Anterior cingulate cortex (tissue), 58 donors: ENCODE measurements around the gene HAX1.
A peak's percentile ranks its signal among the peaks of the same experiment; 100 is the strongest.
"Not testable (repeated sequence)": the region's sequence is repeated elsewhere in the genome, so short reads cannot be mapped to it uniquely, and the experiment has no call there.

Experiments
- DNase-seq, 58 donors: peaks; one replicate each; lab custom pipeline; 2025; lab: John Stamatoyannopoulos, UW

Gene HAX1

DNA sequence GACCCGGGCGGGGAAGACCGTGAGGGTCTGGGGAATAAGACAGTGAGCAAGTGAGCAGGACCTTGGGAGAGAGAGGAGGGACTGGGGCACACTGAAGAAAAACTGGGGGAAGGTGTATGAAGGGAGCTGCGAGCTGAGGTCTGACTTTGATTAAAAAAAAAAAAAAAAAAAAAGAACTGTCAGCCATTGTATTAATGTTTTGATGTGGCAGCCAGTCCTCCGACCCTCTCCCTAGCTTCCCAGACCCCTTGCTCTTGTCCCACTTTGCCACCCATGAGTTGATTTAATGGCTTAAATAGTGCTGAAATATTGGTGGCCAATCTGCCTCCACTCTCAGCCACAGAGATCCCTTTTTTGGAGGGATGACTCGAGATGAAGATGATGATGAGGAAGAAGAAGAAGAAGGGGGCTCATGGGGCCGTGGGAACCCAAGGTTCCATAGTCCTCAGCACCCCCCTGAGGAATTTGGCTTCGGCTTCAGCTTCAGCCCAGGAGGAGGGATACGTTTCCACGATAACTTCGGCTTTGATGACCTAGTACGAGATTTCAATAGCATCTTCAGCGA lies 652 bp downstream of the HAX1 start:
- DNase-seq: no peak

DNA sequence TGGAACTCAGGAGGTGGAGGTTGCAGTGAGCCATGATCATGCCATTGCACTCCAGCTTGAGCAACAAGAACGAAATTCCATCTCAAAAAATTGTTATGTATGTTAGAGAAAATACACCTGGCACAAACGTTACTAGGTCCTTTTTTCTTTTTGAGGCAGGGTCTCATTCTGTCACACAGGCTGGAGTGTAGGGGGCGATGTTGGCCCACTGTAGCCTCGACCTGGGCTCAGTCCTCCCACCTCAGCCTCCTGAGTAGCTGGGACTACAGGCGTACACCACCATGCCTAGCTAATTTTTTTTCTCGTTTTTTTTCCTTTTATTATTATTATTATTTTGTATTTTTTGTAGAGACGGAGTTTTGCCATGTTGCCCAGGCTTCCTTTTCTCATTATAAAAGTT lies 4.4 kb downstream of the HAX1 start:
- no peak for DNase-seq

DNA sequence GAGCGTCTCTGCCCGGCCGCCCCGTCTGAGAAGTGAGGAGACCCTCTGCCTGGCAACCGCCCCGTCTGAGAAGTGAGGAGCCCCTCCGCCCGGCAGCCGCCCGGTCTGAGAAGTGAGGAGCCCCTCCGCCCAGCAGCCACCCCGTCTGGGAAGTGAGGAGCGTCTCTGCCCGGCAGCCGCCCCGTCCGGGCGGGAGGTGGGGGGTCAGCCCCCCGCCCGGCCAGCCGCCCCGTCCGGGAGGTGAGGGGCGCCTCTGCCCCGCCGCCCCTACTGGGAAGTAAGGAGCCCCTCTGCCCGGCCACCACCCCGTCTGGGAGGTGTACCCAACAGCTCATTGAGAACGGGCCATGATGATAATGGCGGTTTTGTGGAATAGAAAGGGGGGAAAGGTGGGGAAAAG lies 15.2 kb downstream of the HAX1 start:
- DNase-seq: not testable (repeated sequence)

DNA sequence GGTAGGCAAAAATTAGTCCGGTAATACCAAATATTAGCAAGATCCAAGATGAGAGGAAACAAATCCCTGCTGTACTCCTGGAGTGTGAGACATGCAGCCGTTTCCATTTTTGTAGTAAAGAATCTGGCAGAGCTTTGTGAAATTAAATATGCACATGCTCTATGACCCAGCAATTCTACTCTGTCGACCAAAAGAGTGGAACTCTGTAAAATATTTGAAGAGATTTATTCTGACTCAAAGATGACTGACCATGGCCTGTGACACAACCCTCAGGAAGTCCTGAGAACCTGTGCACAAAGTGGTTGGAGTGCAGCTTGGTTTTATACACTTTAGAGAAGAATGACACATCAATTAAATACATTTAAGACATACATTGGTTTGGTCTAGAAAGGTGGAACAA lies 16.2 kb downstream of the HAX1 start:
- DNase-seq: no peak

DNA sequence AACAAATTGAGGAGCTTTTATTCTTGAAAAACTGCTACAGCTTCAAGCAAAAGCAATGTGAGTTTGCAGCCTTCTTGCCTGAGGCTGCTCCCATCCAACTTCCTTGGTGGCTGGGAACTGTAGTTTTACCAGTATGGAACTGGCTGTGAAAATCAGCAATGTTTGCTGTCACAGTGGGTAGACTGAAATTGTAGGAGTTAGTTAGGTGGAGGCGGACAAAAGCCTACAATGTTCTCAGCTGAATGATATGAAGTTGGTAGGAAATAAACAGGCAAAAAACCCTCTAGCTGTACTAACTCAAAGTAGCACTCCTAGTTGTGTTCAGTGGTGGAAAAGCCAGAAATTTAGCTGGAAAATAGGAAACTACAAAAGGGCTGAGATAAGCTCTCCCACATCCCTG lies 18.5 kb downstream of the HAX1 start:
- peak in 4 of 58 donors; percentile 2 to 54 (median 10) for DNase-seq

DNA sequence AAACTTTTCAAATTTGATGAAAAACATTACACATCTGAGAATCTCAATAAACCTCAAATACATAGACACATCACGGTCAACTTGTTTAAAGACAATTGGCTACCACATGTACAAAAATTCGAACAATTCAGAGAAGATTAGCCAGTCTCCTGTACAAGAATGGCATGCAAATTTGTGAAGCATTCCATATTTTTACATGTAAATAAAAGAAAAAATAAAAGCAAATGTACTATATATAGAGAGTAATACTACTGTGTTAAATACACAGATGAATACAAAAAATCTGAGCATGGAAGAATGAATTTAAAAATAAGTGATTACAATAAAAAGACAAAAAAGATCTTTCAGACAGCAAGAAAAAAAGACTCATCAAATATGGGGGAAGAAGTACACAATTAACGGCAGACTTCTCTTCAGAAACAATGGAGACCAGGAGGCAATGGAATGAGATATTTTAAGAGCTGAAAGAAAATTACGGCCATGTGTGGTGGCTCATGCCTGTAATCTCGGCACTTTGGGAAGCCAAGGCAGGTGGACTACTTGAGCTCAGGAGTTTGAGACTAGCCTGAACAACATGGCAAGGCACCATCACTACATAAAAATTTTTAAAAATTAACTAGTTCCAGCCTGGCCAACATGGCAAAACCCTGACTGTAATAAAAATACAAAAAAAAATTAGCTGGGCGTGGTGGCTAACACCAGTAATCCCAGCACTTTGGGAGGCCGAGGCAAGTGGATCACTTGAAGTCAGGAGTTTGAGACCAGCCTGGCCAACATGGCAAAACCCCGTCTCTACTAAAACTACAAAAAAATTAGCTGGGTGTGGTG lies 23.2 kb downstream of the HAX1 start:
- no peak for DNase-seq

DNA sequence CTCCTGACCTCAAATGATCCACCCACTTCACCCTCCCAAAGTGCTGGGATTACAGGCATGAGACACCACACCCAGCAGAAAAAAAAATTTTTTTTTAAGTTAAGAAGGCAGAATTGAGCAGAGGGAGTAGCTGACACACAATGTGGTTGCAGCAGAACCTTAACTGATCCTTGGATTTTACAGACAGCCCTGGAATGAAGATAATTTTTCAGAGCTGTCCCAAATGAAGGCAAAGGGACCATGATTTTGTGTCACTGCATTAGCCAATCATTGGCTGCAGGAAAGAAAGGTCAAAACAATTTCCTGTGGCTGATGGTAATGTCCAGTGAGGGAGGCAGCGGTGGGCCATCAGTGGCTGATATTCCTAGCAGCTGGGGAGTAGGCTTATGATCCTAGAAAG lies 29.2 kb downstream of the HAX1 start:
- DNase-seq: no peak

DNA sequence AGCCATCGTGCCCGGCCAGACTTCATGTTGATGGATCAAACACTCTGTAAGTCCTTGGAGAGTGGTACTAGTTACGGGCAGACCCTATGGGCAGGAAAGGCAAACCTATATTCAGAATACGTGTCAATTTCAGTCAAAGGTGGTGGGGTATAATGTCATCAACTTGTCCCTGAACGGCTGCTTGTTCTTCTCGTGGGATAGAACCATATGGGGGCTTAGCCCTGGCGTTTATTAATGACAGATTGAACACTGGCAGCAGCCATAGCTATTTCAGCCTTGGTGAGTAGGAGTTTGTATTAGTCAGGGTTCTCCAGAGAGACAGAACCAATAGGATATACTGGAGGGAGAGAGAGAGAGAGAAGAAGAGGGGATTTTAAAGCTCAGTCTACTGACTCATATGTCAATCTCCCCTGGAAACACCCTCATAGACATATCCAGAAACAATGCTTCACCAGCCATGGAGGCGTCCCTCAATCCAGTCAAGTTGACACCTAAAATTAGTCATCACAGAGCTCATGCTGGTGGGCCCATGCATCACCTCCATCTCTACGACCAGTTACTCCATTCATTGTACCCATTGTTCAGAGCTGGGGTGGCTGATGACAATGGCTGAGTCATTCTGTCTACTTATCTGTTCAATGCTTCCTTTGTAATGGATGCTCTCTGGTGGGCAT lies 32.4 kb downstream of the HAX1 start:
- DNase-seq: peak in 2 of 58 donors; percentile 23 to 31

DNA sequence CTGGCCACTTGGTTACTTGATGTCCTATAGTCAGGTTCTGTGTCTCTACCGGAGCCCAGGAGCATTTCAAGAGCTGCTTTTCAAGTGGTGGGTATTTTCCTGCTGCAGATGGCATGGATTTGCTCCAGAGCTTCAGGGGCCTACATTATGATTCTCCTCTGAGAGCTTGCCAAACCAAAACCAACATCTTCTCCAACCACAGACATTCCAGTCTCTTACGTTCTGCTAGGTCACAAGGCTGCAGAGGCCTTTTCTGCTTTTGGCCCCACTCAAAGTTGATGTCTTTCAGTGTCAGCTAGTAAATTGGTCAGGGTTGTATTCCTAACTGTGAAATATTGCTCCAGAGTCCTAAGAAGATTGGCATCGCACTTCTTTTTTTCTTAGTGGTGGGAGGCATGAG lies 33.7 kb downstream of the HAX1 start:
- DNase-seq: no peak

DNA sequence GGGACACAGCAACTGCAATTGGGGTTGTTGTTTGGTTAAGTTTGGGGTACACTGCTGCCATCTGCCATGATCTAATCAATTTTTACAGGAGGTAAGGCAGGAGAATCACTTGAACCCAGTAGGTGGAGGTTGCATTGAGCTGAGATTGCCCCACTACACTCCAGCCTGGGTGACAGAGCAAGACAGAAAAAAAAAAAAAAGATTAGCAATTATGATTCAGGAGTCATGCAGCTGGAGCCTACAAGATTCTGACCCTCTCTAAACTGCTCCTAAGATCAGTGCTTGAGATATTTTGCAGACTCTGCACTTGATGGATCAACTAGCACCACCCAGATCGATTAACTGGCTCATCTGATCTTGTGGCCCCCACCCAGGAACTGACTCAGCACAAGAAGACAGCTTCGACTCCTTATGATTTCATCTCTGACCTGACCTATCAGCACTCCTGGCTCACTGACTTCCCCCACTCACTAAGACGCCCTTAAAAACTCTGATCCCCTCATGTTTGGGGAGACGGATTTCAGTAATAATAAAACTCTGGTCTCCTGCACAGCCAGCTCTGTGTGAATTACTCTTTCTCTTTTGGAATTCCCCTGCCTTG lies 35.3 kb downstream of the HAX1 start:
- DNase-seq: not testable (repeated sequence)

DNA sequence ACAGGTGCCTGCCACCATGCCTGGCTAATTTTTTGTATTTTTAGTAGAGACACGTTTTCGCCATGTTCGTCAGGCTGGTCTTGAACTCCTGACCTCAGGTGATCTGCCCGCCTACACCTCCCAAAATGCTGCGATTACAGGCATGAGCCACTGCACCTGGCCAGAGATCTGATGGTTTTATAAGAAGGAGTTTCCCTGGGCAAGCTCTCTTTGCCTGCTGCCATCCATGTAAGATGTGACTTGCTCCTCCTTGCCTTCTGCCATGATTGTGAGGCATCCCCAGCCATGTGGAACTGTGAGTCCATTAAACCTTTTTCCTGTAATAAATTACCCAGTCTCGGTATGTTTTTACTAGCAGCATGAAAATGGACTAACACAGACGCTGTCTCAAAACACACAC lies 36.7 kb downstream of the HAX1 start:
- DNase-seq: not testable (repeated sequence)

DNA sequence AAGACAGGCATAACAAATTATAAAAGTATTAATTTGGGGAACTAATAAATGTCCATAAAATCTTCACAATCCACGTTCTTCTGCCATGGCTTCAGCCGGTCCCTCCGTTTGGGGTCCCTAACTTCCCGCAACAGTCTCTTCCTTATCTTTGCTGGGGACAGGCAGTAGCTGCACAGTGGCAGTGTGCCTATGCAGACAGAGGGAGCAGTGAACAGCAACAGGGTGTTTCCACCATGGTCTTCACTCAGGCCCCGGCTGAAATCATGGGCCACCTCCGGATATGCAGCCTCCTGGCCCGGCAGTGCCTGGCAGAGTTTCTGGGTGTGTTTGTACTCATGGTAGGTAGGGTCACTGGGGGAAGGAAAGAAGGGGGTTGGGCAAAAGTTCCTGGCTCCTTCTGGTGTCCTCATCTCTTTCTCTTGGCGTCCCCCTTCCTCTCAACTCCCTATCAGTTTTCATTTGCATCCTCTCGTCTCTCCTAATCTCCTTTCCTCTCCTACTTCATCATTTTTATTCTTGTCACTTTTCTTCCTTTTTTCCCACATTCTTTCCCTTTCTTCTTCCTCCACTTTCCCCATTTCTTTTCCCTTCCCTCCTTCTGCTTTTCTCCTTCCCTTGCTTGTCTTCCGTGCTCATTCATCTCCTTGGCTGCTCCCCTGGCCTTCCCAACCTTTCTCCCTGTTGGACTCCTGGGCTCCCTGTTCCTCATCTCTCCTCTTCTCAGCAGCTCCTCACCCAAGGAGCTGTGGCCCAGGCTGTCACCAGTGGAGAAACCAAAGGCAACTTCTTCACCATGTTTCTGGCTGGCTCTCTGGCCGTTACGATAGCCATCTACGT lies 40.0 kb downstream of the HAX1 start:
- not testable (repeated sequence) for DNase-seq

DNA sequence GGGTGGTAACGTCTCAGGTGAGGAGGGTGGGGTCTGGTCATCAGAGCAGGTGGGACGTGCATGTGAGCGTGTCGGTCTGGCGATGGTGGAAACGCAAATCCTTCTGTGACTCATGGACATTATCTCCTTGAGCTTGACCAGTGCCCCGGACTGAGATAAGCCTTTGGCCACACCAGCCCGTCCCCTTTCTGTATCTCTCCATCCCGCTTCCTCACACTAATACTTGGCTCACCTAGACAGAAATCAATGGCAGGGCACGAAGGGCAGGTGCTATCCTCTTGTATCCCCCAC lies 40.6 kb downstream of the HAX1 start:
- DNase-seq: no peak

DNA sequence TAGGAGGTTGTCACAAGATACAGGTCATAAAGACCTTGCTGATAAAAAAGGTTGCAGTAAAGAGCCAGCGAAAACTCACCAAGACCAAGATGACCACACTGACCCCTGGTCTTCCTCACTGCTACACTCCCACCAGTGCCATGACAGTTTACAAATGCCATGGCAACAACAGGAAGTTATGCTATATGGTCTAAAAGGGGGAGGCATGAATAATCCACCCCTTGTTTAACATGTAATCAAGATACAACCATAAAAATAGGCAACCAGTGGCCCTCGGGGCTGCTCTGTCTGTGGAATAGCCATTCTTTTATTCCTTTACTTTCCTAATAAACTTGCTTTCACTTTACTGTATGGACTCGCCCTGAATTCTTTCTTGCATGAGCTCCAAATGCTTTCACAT lies 41.8 kb downstream of the HAX1 start:
- not testable (repeated sequence) for DNase-seq

DNA sequence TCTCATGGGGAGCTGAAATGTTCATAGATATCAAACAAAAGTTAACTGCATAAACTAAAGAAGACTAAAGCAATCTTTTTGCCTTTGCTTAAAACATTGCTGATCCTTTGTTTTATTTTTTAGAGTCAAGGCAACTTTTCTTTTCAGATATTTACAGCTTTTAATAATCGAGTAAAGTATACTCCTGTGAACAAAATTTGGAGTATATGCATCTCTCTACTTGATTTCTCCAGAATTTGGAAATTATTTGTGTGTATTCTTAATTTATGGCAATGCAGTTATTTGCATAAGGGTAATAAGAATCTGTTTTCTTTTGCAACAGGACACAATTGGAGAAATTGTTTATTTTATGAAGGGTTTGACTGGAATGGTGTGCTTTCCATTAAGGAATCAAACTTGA lies 44.3 kb downstream of the HAX1 start:
- DNase-seq: no peak

DNA sequence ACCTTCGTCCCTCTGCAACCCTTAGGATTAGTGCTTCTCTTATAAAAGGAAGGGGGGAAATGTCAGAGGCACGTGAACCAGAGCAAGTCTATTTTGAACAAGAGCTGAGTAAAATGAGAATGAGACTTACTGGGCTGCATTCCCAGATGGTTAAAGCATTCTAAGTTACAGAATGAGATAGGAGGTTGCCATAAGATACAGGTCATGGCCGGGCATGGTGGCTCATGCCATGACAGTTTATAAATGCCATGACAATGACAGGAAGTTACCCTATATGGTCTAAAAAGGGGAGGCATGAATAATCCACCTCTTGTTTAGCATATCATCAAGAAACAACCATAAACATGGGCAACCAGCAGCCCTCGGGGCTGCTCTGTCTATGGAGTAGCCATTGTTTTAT lies 46.0 kb downstream of the HAX1 start:
- DNase-seq: no peak

DNA sequence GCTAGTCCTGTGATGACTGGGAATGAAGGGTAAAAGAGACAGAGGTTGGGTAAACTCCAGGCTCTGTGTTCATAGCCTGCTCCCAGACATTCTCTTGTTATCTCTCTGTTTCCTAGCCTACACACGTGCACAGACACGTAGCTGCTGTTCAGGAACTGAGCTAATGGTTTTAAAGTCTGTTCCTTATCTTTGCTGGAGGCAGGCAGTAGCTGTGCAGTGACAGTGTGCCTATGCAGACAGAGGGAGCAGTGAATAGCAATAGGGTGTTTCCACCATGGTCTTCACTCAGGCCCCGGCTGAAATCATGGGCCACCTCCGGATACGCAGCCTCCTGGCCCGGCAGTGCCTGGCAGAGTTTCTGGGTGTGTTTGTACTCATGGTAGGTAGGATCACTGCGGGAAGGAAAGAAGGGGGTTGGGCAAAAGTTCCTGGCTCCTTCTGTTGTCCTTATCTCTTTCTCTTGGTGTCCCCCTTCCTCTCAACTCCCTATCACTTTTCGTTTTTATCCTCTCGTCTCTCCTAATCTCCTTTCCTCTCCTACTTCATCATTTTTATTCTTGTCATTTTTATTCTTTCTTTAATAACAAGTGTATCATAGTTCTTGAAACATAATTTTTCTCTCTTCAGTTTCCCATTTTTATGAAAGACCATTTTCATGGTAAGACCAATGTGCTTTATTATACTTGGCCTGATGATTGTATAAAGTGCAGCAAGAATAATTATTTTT lies 48.6 kb downstream of the HAX1 start, which contains the start of gene AQP10:
TSS of gene AQP10 (plus strand) at position 212 of the 727 bp plus-strand sequence. CDS start at position 275, 63 bp downstream.
- DNase-seq: no peak

DNA sequence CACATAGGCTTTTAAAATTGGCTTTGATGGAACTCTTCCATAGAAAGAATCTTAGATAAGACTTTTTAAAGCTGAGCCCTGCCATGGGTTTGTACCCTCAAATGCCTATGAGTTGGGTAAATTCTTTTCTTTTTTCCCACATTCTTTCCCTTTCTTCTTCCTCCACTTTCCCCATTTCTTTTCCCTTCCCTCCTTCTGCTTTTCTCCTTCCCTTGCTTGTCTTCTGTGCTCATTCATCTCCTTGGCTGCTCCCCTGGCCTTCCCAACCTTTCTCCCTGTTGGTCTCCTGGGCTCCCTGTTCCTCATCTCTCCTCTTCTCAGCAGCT lies 49.1 kb downstream of the HAX1 start:
- DNase-seq: not testable (repeated sequence)

DNA sequence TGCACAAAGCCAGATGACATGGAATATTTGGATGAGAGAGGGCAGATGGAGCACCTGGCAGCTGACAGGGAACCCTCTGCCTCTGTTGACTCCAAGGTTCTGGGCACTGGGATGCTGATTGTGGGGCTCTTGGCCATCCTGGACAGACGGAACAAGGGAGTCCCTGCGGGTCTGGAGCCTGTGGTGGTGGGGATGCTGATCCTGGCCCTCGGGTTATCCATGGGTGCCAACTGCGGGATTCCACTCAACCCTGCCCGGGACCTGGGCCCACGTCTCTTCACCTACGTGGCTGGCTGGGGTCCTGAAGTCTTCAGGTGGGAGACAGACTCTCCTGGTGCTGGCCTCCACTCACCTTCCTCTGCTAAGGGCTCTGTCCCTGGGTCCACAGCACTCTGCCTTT lies 51.1 kb downstream of the HAX1 start:
- no peak for DNase-seq

DNA sequence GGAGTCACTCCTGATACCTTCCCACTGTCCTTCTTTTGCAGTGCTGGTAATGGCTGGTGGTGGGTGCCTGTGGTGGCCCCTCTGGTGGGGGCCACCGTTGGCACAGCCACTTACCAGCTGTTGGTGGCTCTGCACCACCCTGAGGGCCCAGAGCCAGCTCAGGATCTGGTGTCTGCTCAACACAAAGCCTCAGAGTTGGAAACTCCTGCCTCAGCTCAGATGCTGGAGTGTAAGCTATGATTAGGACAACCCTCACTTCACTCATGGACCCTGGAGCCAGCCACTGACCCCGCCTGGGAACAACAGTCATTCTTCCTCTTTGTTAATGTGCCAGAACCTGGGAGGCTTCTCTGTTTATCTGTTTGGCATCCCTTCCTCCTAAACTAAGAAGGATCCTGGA lies 51.8 kb downstream of the HAX1 start:
- no peak for DNase-seq
